Right hindlimb (tissue), 1 donor: ENCODE results near the gene MRPL17.
"Not testable (repeated sequence)": the region's sequence is repeated elsewhere in the genome, so short reads cannot be mapped to it uniquely, and the experiment has no call there.

Experiments used
- DNase-seq: peaks from one replicate; pipeline ENCODE4 v3.0.0-alpha.2; 2018

The MRPL17 gene

DNA sequence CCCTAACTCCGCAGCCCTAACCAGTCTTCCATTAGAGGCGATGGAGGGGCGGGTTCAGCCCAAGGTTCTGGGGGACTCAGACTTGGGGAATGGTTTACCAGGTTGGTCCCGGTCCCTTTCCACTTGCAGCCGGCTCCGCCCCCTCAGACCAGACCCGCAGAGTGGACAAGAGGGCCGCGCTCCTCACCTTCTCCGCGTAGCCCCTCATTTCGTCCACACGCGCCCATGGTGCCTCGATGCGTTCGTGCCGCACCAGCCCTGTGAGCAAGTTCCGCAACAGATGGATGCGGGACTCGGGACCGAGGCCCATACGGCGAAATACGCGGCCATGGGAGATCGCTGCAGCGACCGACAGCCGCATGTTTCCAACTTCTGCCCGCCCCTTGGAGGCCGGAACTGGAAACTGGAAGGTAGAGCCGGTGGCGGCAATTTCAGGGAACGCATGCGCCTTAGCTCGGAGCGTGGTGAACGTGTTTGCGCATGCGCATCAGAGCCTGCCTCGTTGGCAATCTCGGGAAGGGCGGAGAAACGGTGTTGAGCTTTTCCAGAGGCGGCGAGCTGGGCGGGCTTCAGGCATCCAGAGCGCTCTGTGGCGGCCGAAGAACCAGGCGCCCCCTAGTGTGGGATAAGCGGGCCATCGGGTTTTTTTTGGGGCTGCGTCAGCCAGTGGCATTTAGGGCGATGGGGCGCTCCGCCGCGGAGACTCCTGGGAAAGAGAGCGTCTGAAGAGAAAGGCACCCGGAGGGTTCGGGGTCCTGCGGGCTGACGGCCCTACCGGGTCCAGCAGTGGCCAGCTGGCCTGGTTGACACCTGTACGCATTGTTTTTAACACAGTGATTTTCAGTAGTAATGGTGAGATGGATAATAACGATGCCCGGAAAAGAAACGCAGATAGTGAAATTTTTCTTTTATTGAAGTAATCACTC, at the start of gene MRPL17:
MRPL17 (minus strand) TSS at position 405 of the 926 bp plus-strand sequence; CDS start at position 361, 44 bp downstream.
- peak; percentile 100 for DNase-seq

DNA sequence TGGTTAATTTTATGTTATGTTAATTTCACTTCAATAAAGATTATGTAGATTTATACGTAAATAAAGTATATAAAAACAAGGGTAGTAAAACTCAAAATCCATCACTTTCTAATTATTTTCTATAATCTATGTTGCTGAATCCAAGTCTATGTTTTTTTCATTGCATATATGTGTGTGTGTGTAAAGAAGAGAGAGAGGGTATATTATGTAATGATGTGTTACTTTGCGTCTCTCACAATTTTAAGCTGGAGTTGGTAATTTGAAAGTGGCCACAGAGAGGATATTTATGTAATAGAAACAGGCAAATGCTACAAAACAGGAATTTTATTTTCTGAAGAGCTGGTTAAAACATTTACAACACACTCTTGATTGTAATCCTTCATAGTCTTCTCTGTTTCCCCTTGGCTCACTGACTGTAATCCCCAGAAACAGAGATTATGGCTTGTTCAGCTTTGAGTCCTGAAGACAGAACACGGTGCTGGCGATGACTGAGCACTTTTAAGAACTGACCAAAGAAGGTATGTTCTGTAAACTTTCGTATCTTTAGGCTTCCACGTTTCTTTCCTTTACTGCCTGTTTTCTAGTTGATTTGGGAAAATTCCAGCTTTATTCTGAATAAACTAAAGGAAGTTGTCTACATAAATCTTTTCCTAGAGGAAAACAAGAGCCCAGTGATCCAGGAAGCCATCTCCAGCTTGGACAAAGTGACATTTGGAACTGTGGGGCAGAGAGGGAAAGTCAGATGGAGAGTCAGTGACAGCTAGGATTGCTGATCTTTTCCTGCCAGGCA, 45.0 kb upstream of the MRPL17 start:
- DNase-seq = no peak

DNA sequence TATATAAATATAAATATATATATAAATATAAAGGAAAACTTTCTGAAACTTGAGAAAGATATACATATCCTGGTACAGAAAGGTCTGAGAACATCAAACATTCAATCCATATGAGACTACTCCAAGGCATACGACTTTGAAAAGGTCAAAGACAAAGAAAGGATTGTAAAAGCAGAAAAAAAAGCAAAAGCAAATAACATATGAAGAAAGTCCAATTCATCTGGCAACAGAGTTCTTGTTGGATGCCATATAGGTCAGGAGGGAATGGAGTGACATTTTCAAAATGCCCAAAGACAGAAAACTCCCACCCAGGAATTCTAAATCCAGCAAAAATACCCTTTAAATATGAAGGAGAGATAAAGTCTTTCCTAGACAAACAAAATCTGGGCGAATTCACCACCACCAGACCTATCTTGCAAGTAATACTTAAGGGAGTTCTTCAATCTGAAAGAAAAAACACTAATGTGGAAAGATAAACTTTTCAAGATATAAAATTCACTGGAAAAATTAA, 42.3 kb upstream of the MRPL17 start:
- DNase-seq = no peak

DNA sequence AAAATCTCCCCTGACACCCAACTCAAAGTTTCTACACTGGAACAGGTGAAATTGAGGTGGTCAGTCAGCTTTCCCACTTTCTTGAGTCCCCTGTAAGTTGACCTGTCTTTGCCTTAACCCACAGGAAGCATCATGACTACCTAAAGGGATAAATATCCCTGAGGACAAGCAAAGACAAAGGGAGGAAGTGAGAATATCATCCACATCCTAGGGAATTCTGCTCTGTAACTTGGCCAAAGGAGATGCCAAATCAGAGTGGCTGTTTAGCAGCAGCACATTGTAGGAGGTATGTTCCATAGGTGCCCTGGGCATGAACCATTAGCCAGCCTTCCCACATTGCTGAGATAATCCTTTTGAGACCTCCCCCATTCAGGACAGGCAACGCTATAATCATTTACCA, 40.9 kb upstream of the MRPL17 start:
- no peak for DNase-seq

DNA sequence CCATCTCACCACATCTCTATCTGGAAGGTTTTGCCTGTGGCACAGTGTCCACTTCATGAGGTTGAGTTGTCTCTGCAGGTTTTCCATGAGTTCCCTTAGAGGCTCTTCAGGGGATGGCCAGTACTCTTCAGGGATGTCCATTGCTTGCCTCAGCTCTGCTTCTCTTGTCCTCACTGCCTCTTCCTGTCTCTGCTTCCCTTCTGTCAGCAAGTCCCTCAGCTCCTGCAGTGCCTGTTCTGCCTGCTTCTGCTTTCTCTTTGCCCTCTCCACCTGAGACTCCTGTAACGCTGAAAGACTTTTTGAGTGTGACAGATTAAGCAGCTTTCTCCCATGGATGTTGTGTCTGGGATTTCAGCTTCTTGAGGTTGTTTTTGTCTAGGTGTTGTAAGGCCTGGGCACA, 38.2 kb upstream of the MRPL17 start:
- DNase-seq = no peak

DNA sequence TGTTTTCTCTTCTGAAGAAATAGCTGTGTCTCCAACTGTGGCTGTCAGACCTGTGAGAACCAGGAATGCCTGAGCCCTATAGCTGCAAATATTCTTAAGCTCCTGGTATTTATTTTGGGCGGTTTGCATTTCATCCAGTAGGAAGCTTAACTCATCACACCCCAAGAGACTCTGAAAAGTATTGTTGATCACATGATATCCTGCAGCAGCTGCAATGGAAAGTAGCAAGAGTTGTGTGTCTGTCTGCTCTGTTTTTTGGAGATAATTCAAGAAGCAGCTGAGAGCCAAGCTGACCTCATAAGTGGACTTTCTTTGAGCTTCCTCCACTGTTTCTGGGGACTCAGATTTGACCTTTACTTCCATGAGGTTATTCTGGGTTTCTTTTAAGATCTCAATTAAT, 36.4 kb upstream of the MRPL17 start:
- DNase-seq = peak; percentile 27

DNA sequence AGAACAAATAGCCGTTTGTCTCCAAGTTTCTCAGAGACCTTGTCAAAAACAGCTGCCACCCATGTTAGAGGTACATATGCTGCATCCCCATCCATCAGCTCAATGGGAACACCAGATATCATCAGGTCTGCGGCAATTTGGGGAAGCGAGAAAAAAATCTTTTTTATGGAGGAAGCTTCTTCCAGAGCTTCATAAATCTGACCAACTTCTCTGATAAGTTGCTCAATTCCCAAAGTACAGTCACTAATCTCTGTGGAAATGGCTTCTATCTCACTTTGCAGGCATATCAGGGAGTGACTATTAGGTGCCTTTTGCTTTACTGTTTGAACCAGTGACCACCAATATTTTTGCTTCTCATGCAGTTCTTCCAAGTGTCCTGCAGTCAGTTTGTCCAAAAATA, 34.3 kb upstream of the MRPL17 start:
- DNase-seq = no peak

DNA sequence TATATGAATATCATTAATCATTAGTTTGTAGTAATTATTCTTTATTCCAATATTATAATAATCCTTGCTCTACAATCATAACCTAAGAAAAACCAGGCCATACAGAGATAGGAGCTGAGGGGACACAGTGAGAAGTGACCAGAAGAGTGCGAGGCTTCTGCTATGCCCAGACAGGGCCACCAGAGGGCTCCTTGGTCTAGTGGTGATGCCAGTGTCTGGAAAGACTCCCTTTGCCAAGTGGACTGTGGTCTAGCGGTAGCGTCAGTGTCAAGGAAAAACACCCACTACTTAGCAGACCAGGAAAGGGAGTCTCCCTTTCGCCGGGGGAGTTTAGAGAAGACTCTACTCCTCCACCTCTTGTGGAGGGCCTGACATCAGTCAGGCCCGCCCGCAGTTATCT, 28.4 kb upstream of the MRPL17 start:
- not testable (repeated sequence) for DNase-seq

DNA sequence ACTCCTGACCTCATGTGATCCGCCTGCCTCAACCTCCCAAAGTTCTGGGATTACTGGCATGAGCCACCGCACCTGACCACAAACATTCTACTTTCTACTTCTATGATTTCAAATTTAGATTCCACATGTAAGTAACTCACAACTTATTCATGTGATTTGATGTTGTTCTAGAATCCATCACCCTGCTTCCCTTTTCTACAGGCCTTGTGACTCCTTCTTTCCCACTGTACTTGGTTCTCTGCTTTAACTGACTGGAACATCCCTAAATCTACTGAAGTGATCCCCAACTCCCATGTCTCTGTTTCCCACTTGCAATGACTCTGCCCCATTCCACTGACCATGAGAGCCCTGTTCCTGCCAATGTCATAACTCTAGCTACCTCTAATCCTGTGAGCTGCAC, 25.7 kb upstream of the MRPL17 start:
- DNase-seq = no peak

DNA sequence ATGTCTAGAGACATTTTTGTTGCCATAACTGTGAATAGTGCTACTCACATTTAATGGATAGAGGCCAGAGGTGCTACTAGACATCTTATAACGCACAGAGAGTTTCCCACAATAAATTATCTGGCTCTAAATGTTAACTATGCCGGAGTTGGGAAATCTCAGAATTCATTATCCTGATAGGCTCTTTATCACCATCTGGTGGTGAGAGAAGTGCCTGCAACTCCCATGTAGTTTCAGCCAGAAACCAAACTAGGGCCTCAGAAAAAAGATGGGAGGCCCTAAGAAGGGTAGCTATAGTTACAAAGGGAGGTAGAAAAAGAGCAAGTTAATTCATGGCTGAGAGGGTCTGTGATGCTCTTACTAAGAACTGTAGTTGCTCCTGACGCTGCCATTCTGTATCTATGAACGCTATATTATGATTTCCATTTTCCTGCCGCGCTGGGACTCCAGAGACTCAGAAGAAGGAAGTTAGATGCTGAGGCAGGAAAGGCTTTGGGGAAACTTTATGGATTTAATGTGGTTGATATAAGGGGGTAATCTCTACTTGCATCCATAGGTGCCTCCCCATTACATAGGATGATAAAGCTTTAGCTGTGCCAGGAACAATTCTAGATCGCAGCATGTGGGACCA, 22.9 kb upstream of the MRPL17 start:
- peak; percentile 70 for DNase-seq

DNA sequence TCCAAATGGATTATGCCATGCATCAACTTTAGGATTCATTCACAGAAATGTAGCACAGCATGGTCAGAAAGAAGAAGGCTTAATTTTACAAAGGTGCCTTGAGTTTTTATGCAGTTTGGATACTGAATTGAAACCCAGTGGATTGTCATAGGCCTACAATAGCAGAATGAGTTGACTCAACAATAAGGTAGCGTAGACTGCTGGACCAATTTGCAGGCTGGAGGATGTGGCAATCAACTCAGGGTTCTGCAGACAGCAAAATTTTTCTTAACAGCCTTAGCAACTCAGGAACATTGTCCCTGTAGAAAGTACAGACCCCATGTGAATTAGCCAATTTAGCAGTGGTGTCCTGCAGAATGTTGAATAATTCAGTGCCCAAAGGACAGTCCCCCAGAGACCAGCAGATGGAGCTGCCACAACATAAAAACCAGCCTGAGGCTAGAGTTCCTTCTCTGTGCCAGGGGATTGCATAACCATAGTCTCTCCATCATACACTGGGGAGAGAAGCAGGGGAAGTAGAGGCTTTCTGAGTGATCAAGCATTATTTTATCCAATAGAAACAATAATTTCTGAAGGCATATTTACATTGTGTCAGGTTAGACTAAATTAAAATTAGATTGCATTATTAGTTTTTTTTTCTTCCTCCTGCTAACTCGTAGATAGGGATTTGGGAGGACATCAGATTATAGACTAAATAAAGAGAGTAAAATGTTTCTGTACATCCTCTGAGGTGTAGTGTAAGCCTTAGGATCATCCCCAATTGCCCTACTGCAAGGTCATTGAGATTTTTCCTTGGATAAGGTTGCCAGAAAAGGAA, 20.3 kb upstream of the MRPL17 start:
- peak; percentile 38 for DNase-seq

DNA sequence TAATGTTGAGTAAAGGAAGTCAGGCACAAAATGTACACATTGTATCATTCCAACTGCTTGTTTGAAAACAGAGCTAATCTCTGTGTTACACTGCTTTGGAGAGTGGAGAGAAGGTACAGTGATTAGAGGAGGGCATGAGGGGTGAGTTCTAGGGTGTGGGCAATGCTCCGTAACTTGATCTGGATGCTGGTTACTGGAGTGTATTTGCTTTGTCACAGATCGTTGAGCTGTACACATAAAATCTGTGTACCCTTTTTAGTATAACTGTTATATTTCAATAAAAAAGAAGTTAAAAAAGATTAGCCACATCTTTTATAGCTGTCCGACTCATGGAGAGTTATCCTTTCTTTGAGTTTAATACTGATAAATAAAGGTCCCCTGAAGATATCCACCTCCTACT, 18.8 kb upstream of the MRPL17 start:
- not testable (repeated sequence) for DNase-seq

DNA sequence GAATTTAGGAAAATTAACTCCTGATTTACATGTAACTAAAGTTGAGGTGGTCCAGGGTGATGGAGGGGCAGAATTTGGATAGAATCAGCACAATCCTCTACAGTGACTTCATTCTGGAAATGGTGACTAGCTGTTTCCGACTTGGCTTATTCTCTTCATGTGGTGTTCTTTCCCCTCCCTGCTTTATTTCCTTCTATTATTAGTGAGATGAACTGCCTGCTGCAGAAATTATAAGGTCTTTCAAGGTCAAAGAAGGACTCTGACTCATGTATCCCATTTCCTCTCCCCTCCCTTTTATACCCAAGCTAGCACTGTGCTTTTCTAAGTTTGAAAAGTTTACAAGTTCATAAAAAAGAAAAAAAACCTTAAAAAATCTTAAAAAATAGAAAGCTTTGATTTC, 12.2 kb upstream of the MRPL17 start:
- DNase-seq = no peak

DNA sequence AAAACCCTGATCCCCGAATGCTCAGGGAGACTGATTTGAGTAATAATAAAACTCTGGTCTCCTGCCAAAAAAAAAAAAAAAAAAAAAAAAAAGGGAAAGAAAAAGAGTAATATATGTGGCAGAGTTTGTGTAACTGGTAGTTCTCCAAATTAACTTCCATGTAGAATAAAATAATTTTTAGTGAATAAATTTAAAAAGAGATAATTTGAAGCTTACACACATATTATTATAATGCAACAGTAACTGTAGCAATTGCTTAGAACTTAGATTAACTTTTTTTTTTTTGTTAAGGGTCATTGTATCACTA, 11.0 kb upstream of the MRPL17 start:
- DNase-seq = no peak

DNA sequence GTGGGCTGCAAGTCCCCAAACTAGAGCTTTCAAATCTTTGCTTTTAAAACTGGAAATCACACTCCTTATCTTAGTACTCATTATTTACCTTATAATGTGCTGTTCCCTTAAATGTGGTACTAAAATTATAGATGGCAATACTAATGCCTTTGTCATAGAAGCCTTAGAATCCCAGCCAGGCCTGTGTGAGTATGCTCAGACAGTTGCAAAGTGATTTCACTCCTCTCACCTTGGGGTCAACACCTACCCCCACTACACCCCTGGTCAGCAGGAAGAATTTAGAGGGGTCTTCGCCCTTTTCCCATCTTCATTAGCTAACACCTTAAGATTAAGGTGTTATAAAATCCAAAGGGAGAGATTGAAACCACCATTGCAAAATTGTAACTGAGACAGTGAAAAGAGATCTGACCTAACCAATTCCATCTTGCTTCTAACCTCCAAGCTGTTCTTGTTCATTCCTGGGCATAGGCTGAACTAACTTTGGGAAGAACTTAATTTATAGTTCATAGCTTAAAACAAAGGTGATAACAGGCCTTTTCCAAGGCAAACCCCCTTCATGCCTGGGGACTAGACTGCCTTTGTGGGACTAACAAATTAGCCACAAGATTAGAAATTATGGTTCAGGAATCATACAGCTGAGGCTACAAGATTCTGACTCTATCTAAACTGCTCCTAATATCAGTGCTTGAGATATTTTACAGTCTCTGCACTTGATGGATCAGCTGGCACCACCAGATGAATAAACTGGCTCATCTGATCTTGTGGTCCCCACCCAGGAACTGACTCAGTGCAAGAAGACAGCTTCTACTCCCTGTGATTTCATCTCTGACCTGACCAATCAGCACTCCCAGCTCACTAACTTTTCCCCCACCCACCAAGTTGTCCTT, 10.4 kb upstream of the MRPL17 start:
- DNase-seq = no peak

DNA sequence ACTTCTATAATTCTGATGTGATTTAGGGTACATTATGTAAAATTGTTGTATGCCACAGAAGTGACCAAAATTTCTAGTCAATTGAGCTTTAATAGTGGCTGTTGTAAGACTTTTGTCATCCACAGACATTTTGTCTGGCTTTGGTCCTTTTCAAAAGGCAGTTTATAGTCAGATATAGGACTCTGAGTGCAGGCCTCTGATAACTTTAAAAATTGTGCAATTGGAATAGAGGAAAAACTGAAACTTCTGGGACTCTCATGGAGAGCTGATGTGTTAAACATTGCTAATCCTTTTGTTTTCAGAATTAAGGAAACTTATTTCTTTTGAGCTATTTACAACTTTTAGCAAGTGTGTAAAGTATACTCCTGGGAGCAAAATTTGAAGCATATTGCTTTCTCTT, 9.0 kb upstream of the MRPL17 start:
- no peak for DNase-seq

DNA sequence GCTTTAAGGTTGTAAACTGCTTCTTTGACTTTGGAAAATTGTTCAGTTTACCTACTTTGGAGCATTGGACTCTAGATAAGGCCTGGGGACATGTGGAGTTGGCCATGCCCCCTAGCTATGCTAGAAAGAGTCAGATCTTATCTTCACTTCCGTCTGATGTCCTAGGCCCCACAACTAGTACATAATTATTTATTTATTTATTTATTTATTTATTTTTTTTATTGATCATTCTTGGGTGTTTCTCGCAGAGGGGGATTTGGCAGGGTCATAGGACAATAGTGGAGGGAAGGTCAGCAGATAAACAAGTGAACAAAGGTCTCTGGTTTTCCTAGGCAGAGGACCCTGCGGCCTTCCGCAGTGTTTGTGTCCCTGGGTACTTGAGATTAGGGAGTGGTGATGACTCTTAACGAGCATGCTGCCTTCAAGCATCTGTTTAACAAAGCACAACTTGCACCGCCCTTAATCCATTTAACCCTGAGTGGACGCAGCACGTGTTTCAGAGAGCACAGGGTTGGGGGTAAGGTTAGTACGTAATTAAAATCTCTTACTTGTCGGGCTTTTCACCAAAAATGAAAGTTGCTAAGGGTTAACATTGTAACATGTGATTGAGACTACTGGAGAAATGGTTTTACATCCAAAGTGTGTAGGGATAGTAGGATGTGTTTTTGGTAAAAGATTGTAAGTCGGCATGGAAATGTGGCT, 7.4 kb upstream of the MRPL17 start:
- DNase-seq = not testable (repeated sequence)

DNA sequence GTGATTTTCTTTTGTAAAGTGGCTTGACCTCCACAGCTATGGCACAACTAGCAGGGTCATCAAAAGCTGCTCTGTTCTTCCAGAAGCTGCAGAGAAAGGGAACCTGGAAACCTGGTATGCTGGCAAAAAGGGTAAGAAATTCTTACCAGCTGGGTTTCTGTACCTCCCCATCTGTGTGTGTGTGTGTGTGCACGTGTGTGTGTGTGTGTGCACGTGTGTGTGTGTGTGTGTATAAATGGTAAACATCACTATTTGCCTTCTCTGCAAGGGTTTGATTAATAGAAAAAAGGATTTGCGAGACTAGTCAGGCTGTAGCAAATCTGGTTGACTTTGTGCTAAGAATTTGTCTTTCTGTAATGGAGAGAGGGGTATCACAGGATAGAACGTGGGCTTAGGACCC, 4.7 kb upstream of the MRPL17 start:
- DNase-seq = no peak

DNA sequence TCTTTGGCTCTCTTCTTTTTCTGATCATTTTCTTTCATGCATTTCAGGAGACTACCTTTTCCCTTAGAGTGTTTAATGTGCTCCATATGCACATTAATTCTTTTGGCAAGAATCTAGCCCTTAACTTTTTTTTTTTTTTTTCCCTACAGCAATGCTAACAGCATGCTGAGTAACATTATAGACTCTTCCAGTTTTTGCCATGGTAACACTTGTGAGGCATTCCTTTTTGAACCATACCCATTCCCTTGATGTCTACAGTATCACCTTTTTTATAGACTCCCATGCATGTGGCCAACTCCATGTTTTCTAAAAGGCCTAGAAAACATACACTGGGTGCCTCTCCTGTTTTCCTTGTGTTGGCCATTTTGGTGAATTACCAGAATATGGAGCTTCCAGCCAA, 2.9 kb upstream of the MRPL17 start:
- DNase-seq = no peak

DNA sequence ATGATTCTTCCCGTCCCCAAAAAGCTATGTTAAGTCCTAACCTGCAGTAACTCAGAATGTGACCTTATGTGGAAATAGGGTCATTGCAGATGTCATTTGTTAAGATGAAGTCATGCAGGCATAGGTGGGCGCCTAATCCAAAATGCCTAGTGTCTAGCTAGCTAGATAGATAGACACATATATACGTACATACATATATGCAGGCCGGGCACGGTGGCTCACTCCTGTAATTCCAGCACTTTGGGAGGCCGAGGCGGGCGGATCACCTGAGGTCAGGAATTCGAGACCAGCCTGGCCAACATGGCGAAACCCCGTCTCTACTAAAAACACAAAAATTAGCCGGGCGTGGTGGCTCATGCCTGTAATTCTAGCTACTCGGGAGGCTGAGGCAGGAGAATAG, 928 bp upstream of the MRPL17 start:
- DNase-seq = not testable (repeated sequence)

DNA sequence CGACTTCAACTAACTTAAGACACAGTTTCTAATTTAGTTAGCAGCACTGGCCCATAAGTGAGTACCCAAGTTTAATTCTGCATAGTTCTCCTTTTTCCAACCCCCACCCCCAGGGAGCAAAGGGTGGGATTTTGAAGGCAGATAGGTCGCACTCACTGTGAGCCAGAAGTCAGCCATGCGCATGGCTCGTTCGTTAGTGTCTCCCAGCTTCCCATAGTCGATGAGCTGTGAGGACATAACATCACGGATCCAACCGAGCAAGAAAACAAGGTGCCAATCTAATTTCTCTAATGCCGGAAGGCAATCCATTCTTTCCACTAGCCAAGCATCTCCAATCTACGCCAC, 577 bp downstream of the MRPL17 start:
- no peak for DNase-seq
